Activated CD8-positive, alpha-beta T cell treated with anti-CD3 and anti-CD28 coated beads, Interleukin-2, amount 10 ng/mL, durations not matched to agents 7 days and 5 days (primary cell): ENCODE measurements around the gene RAB11FIP4. TPM values are rescaled to one million over a fixed set of nuclear protein-coding genes. Genes with fewer than 3 reads are reported as not detected.
"Not testable (repeated sequence)": the region's sequence is repeated elsewhere in the genome, so short reads cannot be mapped to it uniquely, and the experiment has no call there.

Experiments used
- ATAC-seq: fragments of 150-1000 bp; cut with Tn5 transposase; one replicate; pipeline ENCODE4 v1.10.0; 2021; ENCODE audit warnings: moderate library complexity
- CTCF ChIA-PET: fragments of 350-600 bp; sonication (Branson Sonifier 250); formaldehyde crosslinking; loops from one replicate; lab custom pipeline; 2021; ENCODE audit warnings: antibody characterized with exemption; lab: Charles Lee
- POLR2A ChIA-PET: fragments of 350-600 bp; sonication (Branson Sonifier 250); formaldehyde crosslinking; loops from one replicate; lab custom pipeline; 2021; ENCODE audit warnings: antibody characterized with exemption; lab: Charles Lee
- DNase-seq: peaks from one replicate; pipeline ENCODE4 v3.0.0-alpha.2; 2020
- H3K27ac Mint-ChIP-seq: one replicate; pipeline ENCODE4 v1.8.0; 2021; ENCODE audit warnings: mild to moderate bottlenecking, mixed read lengths
- H3K27me3 Mint-ChIP-seq: one replicate; pipeline ENCODE4 v1.8.0; 2021; ENCODE audit warnings: low read depth, mixed read lengths
- H3K36me3 Mint-ChIP-seq: one replicate; pipeline ENCODE4 v1.8.0; 2021; ENCODE audit warnings: low read depth, mixed read lengths
- H3K4me1 Mint-ChIP-seq: one replicate; pipeline ENCODE4 v1.8.0; 2021; ENCODE audit warnings: low read depth, mixed read lengths
- H3K4me3 Mint-ChIP-seq: one replicate; pipeline ENCODE4 v1.8.0; 2021; ENCODE audit warnings: mild to moderate bottlenecking, mixed read lengths
- H3K9me3 Mint-ChIP-seq: one replicate; pipeline ENCODE4 v1.8.0; 2022; ENCODE audit warnings: mixed read lengths; ENCODE audit not compliant: insufficient read depth
- total RNA-seq, 2 experiments: library from RNA; stranded (reverse); gene quantifications; one replicate each; pipeline ENCODE4 v1.2.3, GENCODE V29; 2021

The RAB11FIP4 gene
- total RNA-seq, 2 experiments from 2014 or later = 36.0 to 38.0 TPM

DNA sequence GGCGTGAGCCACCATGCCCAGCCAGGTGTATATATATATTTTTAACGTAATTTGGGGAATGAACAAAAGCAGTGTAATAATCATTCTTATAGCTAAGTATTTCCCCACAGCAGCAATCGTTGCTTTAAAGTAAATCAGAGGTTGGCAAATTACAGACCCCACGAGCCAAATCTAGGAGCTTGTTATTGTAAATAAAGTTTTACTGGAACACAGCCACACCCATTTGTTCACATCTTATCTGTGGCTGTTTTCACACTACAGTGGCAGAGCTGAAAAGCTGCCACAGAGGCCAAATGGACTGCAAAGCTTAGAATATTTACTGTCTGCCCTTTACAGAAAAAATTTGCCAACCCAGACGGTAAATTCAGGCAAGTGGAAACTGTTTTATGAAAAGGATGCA, 50.8 kb downstream of the RAB11FIP4 start:
- no peak overlapping the region for H3K27ac Mint-ChIP-seq
- ATAC-seq (no peak), DNase-seq (no peak)
- H3K36me3 Mint-ChIP-seq = no peaks in the 10 kb centered on the region
- no peaks in the 10 kb centered on the region for H3K9me3 Mint-ChIP-seq
- peaks cover 1% of the 10 kb centered on the region for H3K4me1 Mint-ChIP-seq
- ChIA-PET POLR2A (interaction anchor here (0.8 kb wide), 1 partner anchor 9 kb away, joined by 4 read pairs; no protein-coding TSS in a partner anchor), CTCF (interaction anchor here (0.9 to 1.5 kb wide), 2 partner anchors 66 to 76 kb away, joined by 4 read pairs; no protein-coding TSS in a partner anchor)
- H3K27me3 Mint-ChIP-seq = no peaks in the 10 kb centered on the region
- no peak overlapping the region for H3K4me3 Mint-ChIP-seq

- ATAC-seq, DNase-seq, H3K27ac Mint-ChIP-seq, POLR2A ChIA-PET, H3K4me1 Mint-ChIP-seq, H3K4me3 Mint-ChIP-seq, H3K9me3 Mint-ChIP-seq, H3K36me3 Mint-ChIP-seq, H3K27me3 Mint-ChIP-seq: not testable (repeated sequence)
- CTCF ChIA-PET = interaction anchor here (0.9 to 1.5 kb wide), 3 partner anchors 65 to 400 kb away, joined by 4 read pairs; no protein-coding TSS in a partner anchor
Observed at GRCh38 chr17:31442856-31443255, 51.4 kb downstream of the RAB11FIP4 start.

DNA sequence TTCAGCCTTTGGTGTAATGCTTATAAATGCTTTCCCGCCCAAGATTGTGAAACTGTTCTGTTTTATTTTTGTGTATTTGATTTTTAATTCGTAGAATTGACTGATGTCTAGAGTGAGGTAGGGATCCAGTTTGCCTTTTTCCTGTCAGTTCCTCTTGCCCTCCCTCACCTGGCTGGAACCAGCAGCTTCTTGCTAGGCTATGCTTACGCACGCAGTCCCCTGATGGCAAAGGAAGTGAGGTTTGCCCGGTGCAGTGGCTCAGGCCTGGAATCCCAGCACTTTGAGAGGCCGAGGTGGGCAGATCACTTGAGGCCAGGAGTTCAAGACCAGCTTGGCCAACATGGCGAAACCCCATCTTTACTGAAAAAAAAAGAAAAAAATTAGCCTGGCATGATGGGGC, 51.9 kb downstream of the RAB11FIP4 start:
- Mint-ChIP-seq H3K27me3 (no peaks in the 10 kb centered on the region), H3K4me1 (peaks cover 1% of the 10 kb centered on the region), H3K27ac (no peak overlapping the region), H3K4me3 (no peak overlapping the region), H3K36me3 (no peaks in the 10 kb centered on the region), H3K9me3 (no peaks in the 10 kb centered on the region)
- DNase-seq = no peak
- ATAC-seq = no peak
- POLR2A ChIA-PET = no interaction called here
- CTCF ChIA-PET = interaction anchor here (1.0 to 1.5 kb wide), 2 partner anchors 65 to 399 kb away, joined by 4 read pairs; no protein-coding TSS in a partner anchor

GRCh38 chr17:31444026-31444425, 52.6 kb downstream of the RAB11FIP4 start:
- H3K4me1 Mint-ChIP-seq = peaks cover 1% of the 10 kb centered on the region
- ChIA-PET CTCF (interaction anchor here (1.3 kb wide), 1 partner anchor 399 kb away, joined by 4 read pairs; no protein-coding TSS in a partner anchor), POLR2A (interaction anchor here (0.6 kb wide), 1 partner anchor 46 kb away, joined by 3 read pairs; no protein-coding TSS in a partner anchor)
- no peak for DNase-seq
- no peak for ATAC-seq
- H3K9me3 Mint-ChIP-seq = no peaks in the 10 kb centered on the region
- H3K4me3 Mint-ChIP-seq = no peak overlapping the region
- no peak overlapping the region for H3K27ac Mint-ChIP-seq
- H3K27me3 Mint-ChIP-seq = no peaks in the 10 kb centered on the region
- H3K36me3 Mint-ChIP-seq = no peaks in the 10 kb centered on the region

DNA sequence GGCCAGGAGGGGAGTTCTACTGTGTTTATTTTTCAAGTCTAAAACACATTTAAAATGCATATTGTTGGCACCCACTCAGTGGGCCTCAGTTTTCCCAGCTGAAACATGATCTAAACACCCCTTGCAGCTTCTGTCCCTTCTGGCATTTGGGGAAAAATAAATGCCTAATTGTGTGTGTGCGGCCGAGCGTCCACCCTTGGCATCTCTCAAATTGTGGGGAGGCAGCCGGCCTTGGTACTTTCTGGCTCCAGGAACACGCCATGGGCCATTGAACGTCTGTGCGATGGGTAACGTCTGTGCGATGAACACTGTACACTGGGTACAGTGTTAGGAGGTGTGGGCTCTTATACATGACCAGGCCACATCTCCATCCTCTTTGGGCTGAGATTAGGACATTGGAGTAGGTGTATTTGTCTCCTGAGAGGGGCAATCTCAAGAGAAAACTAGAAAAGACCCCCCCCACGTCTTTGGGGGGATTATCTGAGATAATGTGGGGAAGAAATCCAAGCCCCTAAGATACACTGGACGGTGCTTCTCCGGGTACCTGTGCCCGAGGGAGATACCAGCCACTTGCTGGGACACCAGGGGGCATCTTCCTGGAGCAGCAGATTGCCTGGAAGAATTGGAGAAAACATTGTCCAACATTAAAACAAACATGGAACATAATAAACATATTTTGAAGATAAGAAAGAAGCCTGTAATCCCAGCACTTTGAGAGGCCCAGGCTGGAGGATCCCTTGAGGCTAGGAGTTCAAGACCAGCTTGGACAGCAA, 54.9 kb downstream of the RAB11FIP4 start:
- Mint-ChIP-seq H3K27me3 (no peaks in the 10 kb centered on the region), H3K4me3 (no peak overlapping the region), H3K36me3 (no peaks in the 10 kb centered on the region), H3K4me1 (no peaks in the 10 kb centered on the region), H3K9me3 (no peaks in the 10 kb centered on the region), H3K27ac (no peak overlapping the region)
- DNase-seq = no peak
- ChIA-PET CTCF (interaction anchor here (0.5 to 0.9 kb wide), 2 partner anchors 53 to 71 kb away, joined by 3 read pairs; no protein-coding TSS in a partner anchor), POLR2A (no interaction called here)
- ATAC-seq = no peak

DNA sequence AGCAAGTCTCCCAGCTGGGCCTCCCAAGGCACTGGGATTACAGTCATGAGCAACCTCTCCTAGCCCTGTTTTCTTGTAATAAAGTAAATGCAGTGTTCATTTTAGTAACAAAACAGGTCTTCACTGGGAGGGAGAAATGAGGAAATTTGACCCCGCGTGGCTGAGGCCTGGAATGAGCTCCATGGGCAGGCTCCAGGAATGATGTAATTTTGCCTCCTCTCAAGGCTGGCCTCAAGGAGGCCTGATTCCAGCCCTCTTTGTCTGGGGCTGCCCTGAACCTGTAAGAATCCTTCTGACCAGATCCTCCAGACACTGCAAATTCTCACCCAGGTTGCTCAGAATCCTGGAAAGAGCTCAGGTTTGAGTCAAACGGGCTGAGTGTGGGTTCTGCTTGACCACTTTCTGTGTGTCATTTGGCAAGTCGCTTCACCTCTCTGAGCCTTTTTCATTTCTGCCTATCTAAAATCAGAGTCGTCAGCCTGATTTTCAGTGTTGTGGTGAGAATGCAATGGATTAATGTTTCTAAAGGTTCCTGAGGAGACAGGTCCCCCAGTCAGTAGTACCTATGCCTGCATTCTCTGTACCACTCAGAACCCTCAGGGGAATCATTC, 57.1 kb downstream of the RAB11FIP4 start:
- Mint-ChIP-seq H3K9me3 (no peaks in the 10 kb centered on the region), H3K4me3 (no peak overlapping the region), H3K4me1 (no peaks in the 10 kb centered on the region), H3K27ac (no peak overlapping the region), H3K36me3 (no peaks in the 10 kb centered on the region), H3K27me3 (no peaks in the 10 kb centered on the region)
- CTCF ChIA-PET = interaction anchor here (1.1 kb wide), 1 partner anchor 69 kb away, joined by 4 read pairs; no protein-coding TSS in a partner anchor
- POLR2A ChIA-PET = no interaction called here
- ATAC-seq (no peak), DNase-seq (no peak)

- no peaks in the 10 kb centered on the region for H3K27me3 Mint-ChIP-seq
- no peak overlapping the region for H3K27ac Mint-ChIP-seq
- ChIA-PET POLR2A (no interaction called here), CTCF (interaction anchor here (1.1 kb wide), 1 partner anchor 68 kb away, joined by 4 read pairs; no protein-coding TSS in a partner anchor)
- H3K9me3 Mint-ChIP-seq = no peaks in the 10 kb centered on the region
- no peak overlapping the region for H3K4me3 Mint-ChIP-seq
- ATAC-seq = no peak
- no peak for DNase-seq
- no peaks in the 10 kb centered on the region for H3K4me1 Mint-ChIP-seq
- no peaks in the 10 kb centered on the region for H3K36me3 Mint-ChIP-seq
Observed at GRCh38 chr17:31449111-31449510, 57.6 kb downstream of the RAB11FIP4 start.

DNA sequence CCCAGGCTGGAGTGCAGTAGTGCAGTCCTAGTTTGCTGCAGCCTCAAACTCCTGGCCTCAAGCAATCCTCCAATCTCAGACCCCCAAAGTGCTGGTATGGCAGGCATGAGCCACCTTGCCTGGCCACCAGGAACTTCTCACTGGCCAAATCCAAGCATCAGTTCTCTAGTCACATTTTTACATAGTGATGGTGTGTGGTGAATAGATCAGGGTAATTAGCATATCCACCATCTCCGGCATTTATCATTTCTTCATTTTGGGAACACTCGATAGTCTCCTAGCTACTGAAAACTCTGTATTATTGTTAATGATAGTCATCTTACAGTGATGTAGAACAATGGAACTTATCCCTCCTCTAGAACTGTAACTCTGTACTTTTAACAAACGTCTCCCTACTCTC, 58.3 kb downstream of the RAB11FIP4 start:
- H3K27me3 Mint-ChIP-seq = no peaks in the 10 kb centered on the region
- H3K9me3 Mint-ChIP-seq = no peaks in the 10 kb centered on the region
- no peaks in the 10 kb centered on the region for H3K4me1 Mint-ChIP-seq
- DNase-seq (no peak), ATAC-seq (no peak)
- no peaks in the 10 kb centered on the region for H3K36me3 Mint-ChIP-seq
- H3K4me3 Mint-ChIP-seq = no peak overlapping the region
- POLR2A ChIA-PET = no interaction called here
- CTCF ChIA-PET = no interaction called here
- no peak overlapping the region for H3K27ac Mint-ChIP-seq

DNA sequence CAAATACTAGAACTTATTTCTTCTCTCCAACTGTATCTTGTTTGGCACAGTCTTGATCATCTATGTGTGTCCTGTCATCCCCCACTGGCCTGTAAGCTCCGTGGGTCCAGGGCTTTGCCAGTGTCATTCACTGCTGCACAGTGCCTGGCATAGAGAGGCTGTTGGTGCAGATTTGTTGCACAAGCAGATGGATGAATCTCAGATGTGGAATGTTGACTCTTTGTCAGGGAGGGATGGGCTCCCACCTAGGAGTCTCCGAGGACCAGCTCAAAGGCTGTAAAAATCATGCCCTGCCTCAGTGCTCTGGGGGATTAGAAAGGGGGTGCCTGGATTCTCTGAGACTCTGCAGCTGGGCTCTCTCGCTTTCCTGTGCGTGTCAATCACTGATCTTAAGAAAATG, 60.6 kb downstream of the RAB11FIP4 start:
- ATAC-seq = no peak
- CTCF ChIA-PET = no interaction called here
- Mint-ChIP-seq H3K9me3 (no peaks in the 10 kb centered on the region), H3K36me3 (no peaks in the 10 kb centered on the region), H3K27me3 (no peaks in the 10 kb centered on the region), H3K4me3 (no peak overlapping the region), H3K4me1 (no peaks in the 10 kb centered on the region), H3K27ac (peak overlapping the region; percentile 46)
- POLR2A ChIA-PET = no interaction called here
- DNase-seq = no peak

- Mint-ChIP-seq H3K27ac (no peak overlapping the region), H3K4me3 (no peak overlapping the region), H3K27me3 (no peaks in the 10 kb centered on the region), H3K36me3 (no peaks in the 10 kb centered on the region), H3K4me1 (no peaks in the 10 kb centered on the region), H3K9me3 (no peaks in the 10 kb centered on the region)
- ATAC-seq (no peak), DNase-seq (no peak)
- ChIA-PET POLR2A (no interaction called here), CTCF (interaction anchor here (0.9 kb wide), 1 partner anchor 57 kb away, joined by 3 read pairs; no protein-coding TSS in a partner anchor)
Observed at GRCh38 chr17:31452561-31453110, 61.2 kb downstream of the RAB11FIP4 start.

GRCh38 chr17:31453896-31454295, 62.4 kb downstream of the RAB11FIP4 start:
- H3K27me3 Mint-ChIP-seq = no peaks in the 10 kb centered on the region
- DNase-seq (no peak), ATAC-seq (no peak)
- no peak overlapping the region for H3K4me3 Mint-ChIP-seq
- ChIA-PET POLR2A (no interaction called here), CTCF (interaction anchor here (1.0 kb wide), 1 partner anchor 13 kb away, joined by 3 read pairs; no protein-coding TSS in a partner anchor)
- H3K27ac Mint-ChIP-seq = no peak overlapping the region
- H3K9me3 Mint-ChIP-seq = no peaks in the 10 kb centered on the region
- H3K4me1 Mint-ChIP-seq = peaks cover 5% of the 10 kb centered on the region
- no peaks in the 10 kb centered on the region for H3K36me3 Mint-ChIP-seq
